Neural progenitor cell (in vitro differentiated cells): ENCODE results near the gene SERF2. TPM values are rescaled to one million over a fixed set of nuclear protein-coding genes. Genes with fewer than 3 reads are reported as not detected.
"Not testable (repeated sequence)": the region's sequence is repeated elsewhere in the genome, so short reads cannot be mapped to it uniquely, and the experiment has no call there.

Source experiments
- DNase-seq: peaks from one replicate; pipeline ENCODE4 v3.0.0-alpha.2; 2016; ENCODE audit warnings: low spot score
- H2AFZ ChIP-seq: fragments of 200-600 bp; sonication (generic); replicated peaks from 2 replicates; pipeline ENCODE4 v1.6.1; 2016; ENCODE audit warnings: antibody characterized with exemption
- H3F3A ChIP-seq: fragments of 200-600 bp; sonication (generic); 2 replicates; pipeline ENCODE4 v1.6.1; 2016; ENCODE audit warnings: antibody characterized with exemption, low read depth
- H3K27ac ChIP-seq: fragments of 200-600 bp; sonication (generic); 2 replicates; pipeline ENCODE4 v1.5.1; 2016; ENCODE audit warnings: mild to moderate bottlenecking
- H3K27me3 ChIP-seq: fragments of 200-600 bp; sonication (generic); 2 replicates; pipeline ENCODE4 v1.6.1; 2016; ENCODE audit warnings: mild to moderate bottlenecking, moderate library complexity
- H3K36me3 ChIP-seq: fragments of 200-600 bp; sonication (generic); 2 replicates; pipeline ENCODE4 v1.5.1; 2016
- H3K4me1 ChIP-seq: fragments of 200-600 bp; sonication (generic); 2 replicates; pipeline ENCODE4 v1.6.1; 2016; ENCODE audit warnings: mixed run types
- H3K4me2 ChIP-seq: fragments of 200-600 bp; sonication (generic); 2 replicates; pipeline ENCODE4 v1.6.1; 2016
- H3K4me3 ChIP-seq: fragments of 200-600 bp; sonication (generic); 2 replicates; pipeline ENCODE4 v1.5.1; 2016
- H3K79me2 ChIP-seq: fragments of 200-600 bp; sonication (generic); 2 replicates; pipeline ENCODE4 v1.6.1; 2016; ENCODE audit warnings: low read depth
- H3K9ac ChIP-seq: fragments of 200-600 bp; sonication (generic); 2 replicates; pipeline ENCODE4 v1.6.1; 2016
- H3K9me3 ChIP-seq: fragments of 200-600 bp; sonication (generic); 2 replicates; pipeline ENCODE4 v1.5.1; 2016; ENCODE audit warnings: low read depth
- H4K20me1 ChIP-seq: fragments of 200-600 bp; sonication (generic); 2 replicates; pipeline ENCODE4 v1.6.1; 2016; ENCODE audit warnings: low read depth
- H3K27ac Mint-ChIP-seq: 3 replicates; pipeline ENCODE4 v1.8.0; 2021; ENCODE audit warnings: mixed read lengths
- H3K27me3 Mint-ChIP-seq: 2 replicates; pipeline ENCODE4 v1.8.0; 2022; ENCODE audit warnings: low read depth, mild to moderate bottlenecking, inconsistent platforms, moderate library complexity, mixed read lengths; ENCODE audit not compliant: insufficient read depth
- H3K36me3 Mint-ChIP-seq: 3 replicates; pipeline ENCODE4 v1.8.0; 2021; ENCODE audit warnings: mixed read lengths
- H3K4me1 Mint-ChIP-seq: 3 replicates; pipeline ENCODE4 v1.8.0; 2021; ENCODE audit warnings: mixed read lengths
- H3K4me3 Mint-ChIP-seq: 3 replicates; pipeline ENCODE4 v1.8.0; 2021; ENCODE audit warnings: mild to moderate bottlenecking, moderate library complexity, mixed read lengths
- H3K9me3 Mint-ChIP-seq: 3 replicates; pipeline ENCODE4 v1.8.0; 2020; ENCODE audit warnings: mixed read lengths
- CTCF ChIP-seq: fragments of 200-600 bp; sonication (generic); IDR thresholded peaks from 2 replicates; pipeline ENCODE4 v1.5.1; 2017; ENCODE audit warnings: antibody characterized with exemption, mild to moderate bottlenecking
- EZH2 ChIP-seq: fragments of 200-600 bp; sonication (generic); IDR thresholded peaks from 2 replicates; pipeline ENCODE4 v1.6.1; 2017; ENCODE audit warnings: antibody characterized with exemption, mild to moderate bottlenecking, moderate library complexity
- EZH2phosphoT487 ChIP-seq: fragments of 200-600 bp; sonication (generic); IDR thresholded peaks from 2 replicates; pipeline ENCODE4 v1.6.1; 2017; ENCODE audit warnings: antibody characterized with exemption
- microRNA counts: library from miRNA; unstranded; fragments of <30 nt; microRNA quantifications from one replicate; lab custom pipeline; 2016
- microRNA-seq: library from miRNA; unstranded; fragments of <30 nt; microRNA quantifications from one replicate; pipeline ENCODE4, GENCODE V29; 2016
- small RNA-seq: library from RNA; depleted of rRNA; stranded (forward); fragments of <200 nt; gene quantifications from one replicate; pipeline ENCODE3, GENCODE V24; 2015
- total RNA-seq: library from RNA; depleted of rRNA; stranded (reverse); fragments of >200 nt; gene quantifications from 2 replicates; pipeline ENCODE4 v1.2.3, GENCODE V29; 2015; ENCODE audit warnings: low replicate concordance

SERF2 gene
- total RNA-seq, 1 donor from 2014 or later, result 249 TPM

GRCh38 chr15:43832485-43832884 lies 40.4 kb downstream of the SERF2 start:
- not testable (repeated sequence) for H3F3A ChIP-seq, H3K4me3 Mint-ChIP-seq, H3K9me3 Mint-ChIP-seq, H3K27ac Mint-ChIP-seq, DNase-seq, H3K9me3 ChIP-seq, H3K4me1 ChIP-seq, H4K20me1 ChIP-seq, H2AFZ ChIP-seq, H3K27me3 ChIP-seq, H3K36me3 ChIP-seq, H3K4me3 ChIP-seq, H3K4me2 ChIP-seq, H3K9ac ChIP-seq, H3K27ac ChIP-seq, H3K27me3 Mint-ChIP-seq
- Mint-ChIP-seq H3K36me3 (peaks cover 24% of the 10 kb centered on the region), H3K4me1 (peaks cover 14% of the 10 kb centered on the region)
- peaks cover 34% of the 10 kb centered on the region for H3K79me2 ChIP-seq

- no peak overlapping the region for H3K4me2 ChIP-seq
- no peaks in the 10 kb centered on the region for H3K27me3 Mint-ChIP-seq
- H3K27ac ChIP-seq, result no peak overlapping the region
- H3K36me3 Mint-ChIP-seq, result peaks cover 10% of the 10 kb centered on the region
- no peaks in the 10 kb centered on the region for H3K79me2 ChIP-seq
- no peak for DNase-seq
- no peak overlapping the region for H3K4me3 Mint-ChIP-seq
- no peaks in the 10 kb centered on the region for H3K27me3 ChIP-seq
- TF ChIP-seq EZH2phosphoT487 (no peak), EZH2 (no peak), CTCF (no peak)
- H2AFZ ChIP-seq, result no peak overlapping the region
- no peak overlapping the region for H3K4me3 ChIP-seq
- no peaks in the 10 kb centered on the region for H3K9me3 ChIP-seq
- no peaks in the 10 kb centered on the region for H3K9me3 Mint-ChIP-seq
- no peaks in the 10 kb centered on the region for H4K20me1 ChIP-seq
- H3F3A ChIP-seq, result no peaks in the 10 kb centered on the region
- H3K4me1 Mint-ChIP-seq, result no peaks in the 10 kb centered on the region
- no peak overlapping the region for H3K9ac ChIP-seq
- peaks cover 9% of the 10 kb centered on the region for H3K36me3 ChIP-seq
- no peaks in the 10 kb centered on the region for H3K4me1 ChIP-seq
- H3K27ac Mint-ChIP-seq, result no peak overlapping the region
These were observed 53.3 kb downstream of the SERF2 start for GRCh38 chr15:43845421-43845820.

MicroRNA genes within 50 kb of the gene (microRNA counts, 767-probe panel; counts per million panel counts)
- microRNA hsa-miR-1282 (lab: Ali Mortazavi, UCI), result 460 counts per million, percentile 90 among the panel's probes with 10 or more counts

Small RNA genes within 50 kb of the gene (microRNA-seq; reads per million reads assigned to microRNA genes)
- not detected for gene MIR1282

Small RNA genes within 50 kb of the gene (small RNA-seq; reads per million reads assigned to genes)
- gene MIR1282, result not detected

Other genes with a start within 250 kb of the SERF2 start
- gene PPIP5K1, start 202.1 kb upstream of the SERF2 start, total RNA-seq, result 17.0 and 35.6 TPM in 2 replicates
- 4.4 and 4.6 TPM in 2 replicates for gene CKMT1B, start 198.3 kb upstream of the SERF2 start, total RNA-seq
- gene STRC, start 173.5 kb upstream of the SERF2 start, total RNA-seq, result 0.09 and 1.7 TPM in 2 replicates
- gene CATSPER2, start 143.5 kb upstream of the SERF2 start, total RNA-seq, result 1.1 and 1.5 TPM in 2 replicates
- gene CKMT1A, start 98.5 kb upstream of the SERF2 start, total RNA-seq, result 1.7 and 2.3 TPM in 2 replicates
- 198 and 315 TPM in 2 replicates for gene PDIA3, start 45.9 kb upstream of the SERF2 start, total RNA-seq
- 3.1 and 5.1 TPM in 2 replicates for gene ELL3, start 15.4 kb upstream of the SERF2 start, total RNA-seq
- 0.50 TPM in 1 of 2 replicates, not detected in the other for gene SERINC4, start 7.9 kb downstream of the SERF2 start, total RNA-seq
- gene HYPK, start 8.3 kb downstream of the SERF2 start, total RNA-seq, result 6.7 and 8.3 TPM in 2 replicates
- gene MFAP1, start 32.4 kb downstream of the SERF2 start, total RNA-seq, result 42.4 and 47.3 TPM in 2 replicates
- 31.5 and 32.6 TPM in 2 replicates for gene WDR76, start 34.7 kb downstream of the SERF2 start, total RNA-seq